Neuronal stem cell (in vitro differentiated cells): ENCODE data around the gene THSD4.

Source experiments
- DNase-seq: peaks from one replicate; pipeline ENCODE4 v3.0.0-alpha.2; 2013; ENCODE audit warnings: low spot score
- H2AFZ ChIP-seq: one replicate; pipeline ENCODE4 v1.6.1; 2013; ENCODE audit warnings: mild to moderate bottlenecking, low read length, inconsistent platforms
- H2AK5ac ChIP-seq: 2 replicates; pipeline ENCODE4 v1.6.1; 2013; ENCODE audit warnings: low read depth, mild to moderate bottlenecking, inconsistent platforms, low read length, moderate library complexity, mixed read lengths
- H2BK120ac ChIP-seq: 2 replicates; pipeline ENCODE4 v1.6.1; 2013; ENCODE audit warnings: low read depth, mild to moderate bottlenecking, inconsistent platforms, low read length, moderate library complexity, mixed read lengths
- H2BK12ac ChIP-seq: one replicate; pipeline ENCODE4 v1.6.1; 2013; ENCODE audit warnings: low read length, inconsistent platforms
- H2BK15ac ChIP-seq: 2 replicates; pipeline ENCODE4 v1.6.1; 2013; ENCODE audit warnings: mild to moderate bottlenecking, low read length, inconsistent platforms, mixed read lengths
- H2BK5ac ChIP-seq: one replicate; pipeline ENCODE4 v1.6.1; 2013; ENCODE audit warnings: inconsistent platforms, mild to moderate bottlenecking, low read length, moderate library complexity
- H3K14ac ChIP-seq: one replicate; pipeline ENCODE4 v1.6.1; 2013; ENCODE audit warnings: low read length, inconsistent platforms
- H3K18ac ChIP-seq: 2 replicates; pipeline ENCODE4 v1.6.1; 2013; ENCODE audit warnings: low read length, inconsistent platforms
- H3K23ac ChIP-seq: 2 replicates; pipeline ENCODE4 v1.6.1; 2013; ENCODE audit warnings: low read depth, mild to moderate bottlenecking, mixed read lengths, low read length, inconsistent platforms; ENCODE audit not compliant: poor library complexity
- H3K27ac ChIP-seq: replicated peaks from 3 replicates; pipeline ENCODE4 v1.5.1; 2013; ENCODE audit warnings: low read length, inconsistent platforms
- H3K27me3 ChIP-seq, 3 experiments: 2 replicates each; pipeline ENCODE4 v1.6.1; 2013; ENCODE audit warnings: low read length in 3 of 3, mild to moderate bottlenecking in 2 of 3, inconsistent platforms in 1 of 3, low read depth in 1 of 3, mixed read lengths in 1 of 3, moderate library complexity in 1 of 3; ENCODE audit not compliant: control insufficient read depth in 3 of 3, insufficient read depth in 3 of 3
- H3K36me3 ChIP-seq, 2 donors: replicated peaks in 1 of 2; 2 replicates each; pipeline ENCODE4 v1.6.1; 2013; ENCODE audit warnings: low read length in 2 of 2; ENCODE audit not compliant: control insufficient read depth in 2 of 2, insufficient read depth in 2 of 2
- H3K4ac ChIP-seq: 2 replicates; pipeline ENCODE4 v1.6.1; 2013; ENCODE audit warnings: inconsistent platforms, mild to moderate bottlenecking, low read length, moderate library complexity
- H3K4me1 ChIP-seq, 2 donors: 1 replicate in 1 of 2; 2 replicates in 1 of 2; pipeline ENCODE4 v1.6.1; 2013; ENCODE audit warnings: low read length in 2 of 2, low read depth in 1 of 2; ENCODE audit not compliant: control insufficient read depth in 2 of 2, insufficient read depth in 1 of 2
- H3K4me2 ChIP-seq: one replicate; pipeline ENCODE4 v1.6.1; 2013; ENCODE audit warnings: mild to moderate bottlenecking, low read length, inconsistent platforms; ENCODE audit not compliant: insufficient read depth, poor library complexity, severe bottlenecking
- H3K4me3 ChIP-seq, 2 donors: 2 replicates each; pipeline ENCODE4 v1.5.1; 2013; ENCODE audit warnings: low read length in 2 of 2, mild to moderate bottlenecking in 2 of 2, inconsistent platforms in 1 of 2, moderate library complexity in 1 of 2
- H3K79me1 ChIP-seq: one replicate; pipeline ENCODE4 v1.6.1; 2013; ENCODE audit warnings: low read depth, mild to moderate bottlenecking, inconsistent platforms, low read length, moderate library complexity
- H3K9ac ChIP-seq: one replicate; pipeline ENCODE4 v1.6.1; 2013; ENCODE audit warnings: mild to moderate bottlenecking, low read depth, low read length, inconsistent platforms; ENCODE audit not compliant: poor library complexity
- H3K9me3 ChIP-seq, 2 donors: replicated peaks in 1 of 2; 2 replicates each; pipeline versions ENCODE3 to v1.6.1; 2013; ENCODE audit warnings: low read length in 2 of 2, mild to moderate bottlenecking in 2 of 2, inconsistent platforms in 1 of 2, low read depth in 1 of 2, mixed read lengths in 1 of 2, moderate library complexity in 1 of 2; ENCODE audit not compliant: control insufficient read depth in 2 of 2, insufficient read depth in 1 of 2
- H4K8ac ChIP-seq: one replicate; pipeline ENCODE4 v1.6.1; 2013; ENCODE audit warnings: low read depth, mild to moderate bottlenecking, inconsistent platforms, low read length, moderate library complexity
- H4K91ac ChIP-seq: one replicate; pipeline ENCODE4 v1.6.1; 2013; ENCODE audit warnings: low read length, low read depth, mild to moderate bottlenecking, inconsistent platforms; ENCODE audit not compliant: poor library complexity
- WGBS, 2 donors: extraction: QIAGEN DNeasy Blood & Tissue Kit; methylation state at CpG; one replicate each; pipeline ENCODE4 v1.1.7; 2013; ENCODE audit warnings: missing lambda C conversion rate in 2 of 2, mixed read lengths in 1 of 2; ENCODE audit not compliant: insufficient read length in 2 of 2, insufficient replicate concordance in 1 of 2; ENCODE audit errors: extremely low coverage in 2 of 2; 5-methylcytosine and 5-hydroxymethylcytosine counted together

THSD4 gene

GRCh38 chr15:71600237-71600636, 485.0 kb downstream of the THSD4 start:
- Histone ChIP-seq H2BK120ac (no peak overlapping the region), H2BK5ac (no peak overlapping the region), H3K14ac (no peak overlapping the region), H2AFZ (no peak overlapping the region), H3K18ac (no peak overlapping the region), H3K4ac (no peak overlapping the region), H4K91ac (no peak overlapping the region), H3K36me3 (no peaks in the 10 kb centered on the region), H3K9ac (no peak overlapping the region), H3K23ac (no peak overlapping the region), H3K27ac (peak overlapping the region; percentile 2), H2BK12ac (no peak overlapping the region), H2BK15ac (no peak overlapping the region), H3K27me3 (no peaks in the 10 kb centered on the region), H3K9me3 (peaks cover 2 to 5% of the 10 kb centered on the region in 2 donors), H3K4me2 (no peak overlapping the region), H3K4me3 (no peak overlapping the region), H3K79me1 (no peaks in the 10 kb centered on the region), H3K4me1 (peaks cover 9 to 16% of the 10 kb centered on the region in 2 donors), H4K8ac (no peak overlapping the region), H2AK5ac (no peak overlapping the region)
- DNase-seq = no peak
- WGBS, 2 donors = no CpG with 5 or more reads among the region's 1 CpG

- peaks cover 2% of the 10 kb centered on the region in 2 donors for H3K9me3 ChIP-seq
- no peak overlapping the region for H4K91ac ChIP-seq
- no peaks in the 10 kb centered on the region for H3K36me3 ChIP-seq
- no peak overlapping the region for H3K9ac ChIP-seq
- H3K4ac ChIP-seq = no peak overlapping the region
- peaks cover 0 to 5% (median 0%) of the 10 kb centered on the region in 3 experiments for H3K27me3 ChIP-seq
- no peak overlapping the region for H3K23ac ChIP-seq
- H3K4me2 ChIP-seq = no peak overlapping the region
- H2AFZ ChIP-seq = no peak overlapping the region
- no peak overlapping the region for H2BK12ac ChIP-seq
- no peak overlapping the region for H3K27ac ChIP-seq
- peaks cover 9 to 16% of the 10 kb centered on the region in 2 donors for H3K4me1 ChIP-seq
- H3K4me3 ChIP-seq = no peak overlapping the region
- H4K8ac ChIP-seq = no peak overlapping the region
- no peak overlapping the region for H3K14ac ChIP-seq
- H3K79me1 ChIP-seq = no peaks in the 10 kb centered on the region
- no peak overlapping the region for H3K18ac ChIP-seq
- H2BK5ac ChIP-seq = no peak overlapping the region
- no peak overlapping the region for H2AK5ac ChIP-seq
- no peak overlapping the region for H2BK120ac ChIP-seq
- no CpG with 5 or more reads among the region's 8 CpGs for WGBS, 2 donors
- no peak overlapping the region for H2BK15ac ChIP-seq
- DNase-seq = no peak
These were observed 486.0 kb downstream of the THSD4 start for GRCh38 chr15:71601038-71601834.

- H3K23ac ChIP-seq = no peak overlapping the region
- no peak overlapping the region for H4K91ac ChIP-seq
- H2BK15ac ChIP-seq = no peak overlapping the region
- DNase-seq = no peak
- H3K9ac ChIP-seq = no peak overlapping the region
- no peaks in the 10 kb centered on the region for H3K79me1 ChIP-seq
- peaks cover 0 to 5% (median 0%) of the 10 kb centered on the region in 3 experiments for H3K27me3 ChIP-seq
- H2BK120ac ChIP-seq = no peak overlapping the region
- no peak overlapping the region for H2BK12ac ChIP-seq
- H2BK5ac ChIP-seq = no peak overlapping the region
- no peaks in the 10 kb centered on the region for H3K36me3 ChIP-seq
- H3K9me3 ChIP-seq = peaks cover 2% of the 10 kb centered on the region in 2 donors
- H3K27ac ChIP-seq = no peak overlapping the region
- peaks cover 9 to 16% of the 10 kb centered on the region in 2 donors for H3K4me1 ChIP-seq
- H3K14ac ChIP-seq = no peak overlapping the region
- no peak overlapping the region for H3K4me3 ChIP-seq
- H2AK5ac ChIP-seq = no peak overlapping the region
- no peak overlapping the region for H3K4ac ChIP-seq
- no CpG with 5 or more reads among the region's 7 CpGs for WGBS, 2 donors
- no peak overlapping the region for H4K8ac ChIP-seq
- no peak overlapping the region for H3K18ac ChIP-seq
- no peak overlapping the region for H2AFZ ChIP-seq
- H3K4me2 ChIP-seq = no peak overlapping the region
These were observed 488.1 kb downstream of the THSD4 start for GRCh38 chr15:71603379-71603778.

GRCh38 chr15:71607383-71607782, 492.1 kb downstream of the THSD4 start:
- Histone ChIP-seq H2BK15ac (no peak overlapping the region), H2BK12ac (no peak overlapping the region), H3K4me2 (no peak overlapping the region)

More at GRCh38 chr15:71607383-71607782, 492.1 kb downstream of the THSD4 start:
- peaks cover 0 to 5% (median 0%) of the 10 kb centered on the region in 3 experiments for H3K27me3 ChIP-seq
- H3K36me3 ChIP-seq = no peaks in the 10 kb centered on the region
- H4K8ac ChIP-seq = no peak overlapping the region
- no CpG with 5 or more reads among the region's 7 CpGs for WGBS, 2 donors
- no peak overlapping the region for H3K9ac ChIP-seq
- H3K23ac ChIP-seq = no peak overlapping the region
- no peak overlapping the region for H2BK120ac ChIP-seq
- no peak overlapping the region for H4K91ac ChIP-seq
- no peak overlapping the region for H3K18ac ChIP-seq
- peaks cover 12 to 25% of the 10 kb centered on the region in 2 donors for H3K4me1 ChIP-seq
- H3K9me3 ChIP-seq = peaks cover 2% of the 10 kb centered on the region in 2 donors
- no peak overlapping the region for H2BK5ac ChIP-seq
- no peak overlapping the region for H2AFZ ChIP-seq
- DNase-seq = no peak
- H3K4ac ChIP-seq = no peak overlapping the region
- no peaks in the 10 kb centered on the region for H3K79me1 ChIP-seq
- no peak overlapping the region for H3K4me3 ChIP-seq
- H3K14ac ChIP-seq = no peak overlapping the region
- H3K27ac ChIP-seq = no peak overlapping the region
- H2AK5ac ChIP-seq = no peak overlapping the region
